WTC11 (cell line): ENCODE measurements around the gene NRXN3. TPM values are rescaled to one million over a fixed set of nuclear protein-coding genes. Genes with fewer than 3 reads are reported as not detected.

Experiments
- ATAC-seq: fragments of 200-7000 bp; cut with Tn5 transposase; 2 replicates; pipeline ENCODE4 v1.10.0; 2021; ENCODE audit warnings: mild to moderate bottlenecking, moderate library complexity
- CTCF ChIA-PET: fragments of 300-600 bp; sonication (Branson Sonifier 250); formaldehyde crosslinking; loops from one replicate; lab custom pipeline; 2021; ENCODE audit warnings: antibody characterized with exemption; lab: Charles Lee
- POLR2A ChIA-PET: fragments of 350-600 bp; sonication (Branson Sonifier 250); formaldehyde crosslinking; loops from one replicate; lab custom pipeline; 2021; ENCODE audit warnings: antibody characterized with exemption; lab: Charles Lee
- DNase-seq: peaks from one replicate; pipeline ENCODE4 v3.0.0; 2021; ENCODE audit warnings: low spot score
- H3K27ac Mint-ChIP-seq: 2 replicates; pipeline ENCODE4 v1.8.0; 2021; ENCODE audit warnings: mixed read lengths
- H3K27me3 Mint-ChIP-seq: 2 replicates; pipeline ENCODE4 v1.8.0; 2021; ENCODE audit warnings: low read depth, mild to moderate bottlenecking, moderate library complexity, mixed read lengths
- H3K36me3 Mint-ChIP-seq: 2 replicates; pipeline ENCODE4 v1.8.0; 2021; ENCODE audit warnings: mixed read lengths
- H3K4me1 Mint-ChIP-seq: 2 replicates; pipeline ENCODE4 v1.8.0; 2022; ENCODE audit warnings: mixed read lengths
- H3K4me3 Mint-ChIP-seq: 2 replicates; pipeline ENCODE4 v1.8.0; 2021; ENCODE audit warnings: mild to moderate bottlenecking, moderate library complexity, mixed read lengths
- H3K9me3 Mint-ChIP-seq: 2 replicates; pipeline ENCODE4 v1.8.0; 2021; ENCODE audit warnings: mixed read lengths
- ATF1 ChIP-seq: sonication (generic); formaldehyde crosslinking; IDR thresholded peaks from 2 replicates; pipeline ENCODE4 v1.8.1; 2023; ENCODE audit warnings: mild to moderate bottlenecking, moderate library complexity, missing genetic modification reagents
- CDX4 ChIP-seq: fragments of 250-450 bp; sonication (Bioruptor Pico); IDR thresholded peaks from 2 replicates; pipeline ENCODE4 v1.9.0; 2021; ENCODE audit warnings: moderate library complexity, mild to moderate bottlenecking, inconsistent platforms, borderline replicate concordance
- FOXJ3 ChIP-seq: sonication (generic); formaldehyde crosslinking; IDR thresholded peaks from 2 replicates; pipeline ENCODE4 v1.9.0; 2021; ENCODE audit warnings: missing genetic modification reagents, mild to moderate bottlenecking, borderline replicate concordance
- GRHL2 ChIP-seq: fragments of 250-450 bp; sonication (Bioruptor Pico); IDR thresholded peaks from 2 replicates; pipeline ENCODE4 v1.8.0; 2022; ENCODE audit warnings: mild to moderate bottlenecking, moderate library complexity; ENCODE audit not compliant: insufficient replicate concordance, severe bottlenecking
- MXD4 ChIP-seq: fragments of 250-450 bp; sonication (Bioruptor Pico); IDR thresholded peaks from 2 replicates; pipeline ENCODE4 v1.8.0; 2021; ENCODE audit warnings: mild to moderate bottlenecking, moderate library complexity, borderline replicate concordance
- NR1H2 ChIP-seq: sonication (generic); formaldehyde crosslinking; IDR thresholded peaks from 2 replicates; pipeline ENCODE4 v1.9.0; 2021; ENCODE audit warnings: mild to moderate bottlenecking, moderate library complexity, missing genetic modification reagents
- NR3C1 ChIP-seq: sonication (generic); formaldehyde crosslinking; conservative IDR thresholded peaks from 2 replicates; pipeline ENCODE4 v1.8.1; 2023; ENCODE audit warnings: low read depth, mild to moderate bottlenecking, missing genetic modification reagents
- PREB ChIP-seq: sonication (generic); formaldehyde crosslinking; IDR thresholded peaks from 2 replicates; pipeline ENCODE4 v1.8.1; 2022; ENCODE audit warnings: mild to moderate bottlenecking, missing genetic modification reagents, moderate library complexity, borderline replicate concordance
- PRRX2 ChIP-seq: fragments of 250-450 bp; sonication (Bioruptor Pico); IDR thresholded peaks from 2 replicates; pipeline ENCODE4 v1.8.0; 2021; ENCODE audit warnings: mild to moderate bottlenecking
- RELA ChIP-seq: sonication (generic); formaldehyde crosslinking; IDR thresholded peaks from 2 replicates; pipeline ENCODE4 v1.8.1; 2022; ENCODE audit warnings: missing genetic modification reagents, mild to moderate bottlenecking, borderline replicate concordance
- SMAD3 ChIP-seq: sonication (generic); formaldehyde crosslinking; IDR thresholded peaks from 2 replicates; pipeline ENCODE4 v1.8.0; 2022; ENCODE audit warnings: missing genetic modification reagents, mild to moderate bottlenecking, borderline replicate concordance
- SMAD4 ChIP-seq: sonication (generic); formaldehyde crosslinking; IDR thresholded peaks from 2 replicates; pipeline ENCODE4 v1.8.0; 2022; ENCODE audit warnings: mild to moderate bottlenecking, missing genetic modification reagents
- STAT6 ChIP-seq: sonication (generic); formaldehyde crosslinking; conservative IDR thresholded peaks from 2 replicates; pipeline ENCODE4 v1.8.1; 2023; ENCODE audit warnings: mild to moderate bottlenecking, low read depth, missing genetic modification reagents, moderate library complexity
- TCF7 ChIP-seq: sonication (generic); formaldehyde crosslinking; IDR thresholded peaks from 2 replicates; pipeline ENCODE4 v1.8.0; 2022; ENCODE audit warnings: mild to moderate bottlenecking, low read depth, missing genetic modification reagents, moderate library complexity
- TEAD4 ChIP-seq: sonication (generic); formaldehyde crosslinking; IDR thresholded peaks from 2 replicates; pipeline ENCODE4 v1.8.0; 2022; ENCODE audit warnings: mild to moderate bottlenecking, missing genetic modification reagents
- USF2 ChIP-seq: sonication (generic); formaldehyde crosslinking; IDR thresholded peaks from 2 replicates; pipeline ENCODE4 v1.8.1; 2023; ENCODE audit warnings: mild to moderate bottlenecking, missing genetic modification reagents, moderate library complexity
- ZBTB43 ChIP-seq: sonication (generic); formaldehyde crosslinking; IDR thresholded peaks from 2 replicates; pipeline ENCODE4 v1.8.1; 2023; ENCODE audit warnings: mild to moderate bottlenecking, missing genetic modification reagents
- ZMAT4 ChIP-seq: fragments of 250-450 bp; sonication (Bioruptor Pico); IDR thresholded peaks from 2 replicates; pipeline ENCODE4 v1.9.0; 2021; ENCODE audit warnings: mild to moderate bottlenecking
- ZNF121 ChIP-seq: sonication (generic); formaldehyde crosslinking; IDR thresholded peaks from 2 replicates; pipeline ENCODE4 v1.8.0; 2023; ENCODE audit warnings: missing genetic modification reagents
- ZNF263 ChIP-seq: sonication (generic); formaldehyde crosslinking; IDR thresholded peaks from 2 replicates; pipeline ENCODE4 v1.8.1; 2022; ENCODE audit warnings: low read depth, mild to moderate bottlenecking, moderate library complexity, missing genetic modification reagents
- ZNF423 ChIP-seq: fragments of 250-450 bp; sonication (Bioruptor Pico); IDR thresholded peaks from 2 replicates; pipeline ENCODE4 v2.1.2; 2022; ENCODE audit warnings: mild to moderate bottlenecking, moderate library complexity
- total RNA-seq: library from RNA; stranded (reverse); gene quantifications from 3 replicates; pipeline ENCODE4 v1.2.3, GENCODE V29; 2021

The NRXN3 gene
- total RNA-seq, 1 experiment from 2014 or later = 3.0 TPM

GRCh38 chr14:79841433-79841832 lies 1671.3 kb downstream of the NRXN3 start (continued):
- no peak for TF ChIP-seq USF2
- TF ChIP-seq GRHL2 (CRISPR knock-in tag) = no peak
- no peak for TF ChIP-seq TEAD4 (CRISPR knock-in tag)

GRCh38 chr14:79842270-79842669 lies 1672.1 kb downstream of the NRXN3 start:
- no peak for DNase-seq
- H3K36me3 Mint-ChIP-seq = peaks cover 3% of the 10 kb centered on the region; the same call in 1 of the 2 replicates
- POLR2A ChIA-PET = no interaction called here
- no peak overlapping the region for H3K4me3 Mint-ChIP-seq
- CTCF ChIA-PET = no interaction called here
- TF ChIP-seq ATF1 (CRISPR knock-in tag) (no peak), ZNF423 (CRISPR knock-in tag) (no peak), RELA (CRISPR knock-in tag) (no peak), NR1H2 (CRISPR knock-in tag) (no peak), NR3C1 (CRISPR knock-in tag) (no peak), MXD4 (CRISPR knock-in tag) (no peak), SMAD4 (no peak), STAT6 (no peak), TCF7 (CRISPR knock-in tag) (no peak), PRRX2 (CRISPR knock-in tag) (no peak), ZBTB43 (CRISPR knock-in tag) (no peak)
- peaks cover 6% of the 10 kb centered on the region for H3K4me1 Mint-ChIP-seq
- no peaks in the 10 kb centered on the region for H3K27me3 Mint-ChIP-seq
- H3K27ac Mint-ChIP-seq = no peak overlapping the region
- no peak for ATAC-seq
- peaks cover 25% of the 10 kb centered on the region for H3K9me3 Mint-ChIP-seq

GRCh38 chr14:79852950-79853744 lies 1683.0 kb downstream of the NRXN3 start:
- CTCF ChIA-PET = no interaction called here
- Mint-ChIP-seq H3K4me1 (peaks cover 8% of the 10 kb centered on the region; the same call in 1 of the 2 replicates), H3K4me3 (no peak overlapping the region), H3K27ac (no peak overlapping the region), H3K27me3 (no peaks in the 10 kb centered on the region), H3K36me3 (no peaks in the 10 kb centered on the region), H3K9me3 (peaks cover 10% of the 10 kb centered on the region)
- DNase-seq (no peak), ATAC-seq (no peak)
- POLR2A ChIA-PET = no interaction called here
- TF ChIP-seq ZNF121 (CRISPR knock-in tag) (no peak), FOXJ3 (no peak), ZNF263 (CRISPR knock-in tag) (no peak), NR3C1 (CRISPR knock-in tag) (no peak), SMAD3 (no peak), ZBTB43 (CRISPR knock-in tag) (no peak), USF2 (no peak), CDX4 (no peak), ZMAT4 (CRISPR knock-in tag) (no peak), PREB (CRISPR knock-in tag) (no peak)
